Tibial nerve (tissue), 4 donors: ENCODE measurements around the gene SPDYE1. TPM values are rescaled to one million over a fixed set of nuclear protein-coding genes. Genes with fewer than 3 reads are reported as not detected.
"Not testable (repeated sequence)": the region's sequence is repeated elsewhere in the genome, so short reads cannot be mapped to it uniquely, and the experiment has no call there.

Experiments used
- DNase-seq, 2 donors: peaks; one replicate each; pipeline ENCODE4 v3.0.0-alpha.2; 2019; ENCODE audit warnings: low spot score in 2 of 2
- H3K27ac ChIP-seq, 4 donors: fragments of 200-600 bp; sonication (generic) in 3 of 4; one replicate each; pipeline ENCODE4 v1.5.1; 2017 to 2019; ENCODE audit warnings: mild to moderate bottlenecking in 1 of 4
- H3K27me3 ChIP-seq, 2 donors: fragments of 200-600 bp; sonication (generic) in 1 of 2; one replicate each; pipeline versions ENCODE4 v1.5.1 to v1.6.0; 2017 to 2019
- H3K36me3 ChIP-seq, 3 donors: fragments of 200-600 bp; sonication (generic); one replicate each; pipeline ENCODE4 v1.5.1; 2018 to 2019
- H3K4me1 ChIP-seq, 4 donors: fragments of 200-600 bp; sonication (generic) in 3 of 4; one replicate each; pipeline ENCODE4 v1.5.1; 2017 to 2019
- H3K4me3 ChIP-seq, 4 donors: fragments of 200-600 bp; sonication (generic) in 3 of 4; one replicate each; pipeline ENCODE4 v1.5.1; 2017 to 2019; ENCODE audit warnings: mild to moderate bottlenecking in 1 of 4, moderate library complexity in 1 of 4
- H3K9me3 ChIP-seq, 4 donors: fragments of 200-600 bp; sonication (generic) in 3 of 4; one replicate each; pipeline ENCODE4 v1.5.1; 2017 to 2019
- CTCF ChIP-seq, 5 experiments: fragments of 200-600 bp in 3 of 5; fragments of 450-650 bp in 2 of 5; sonication (generic) in 3 of 5; IDR thresholded peaks; one replicate each; pipeline ENCODE4 v1.5.1; 2016 to 2019; ENCODE audit warnings: antibody characterized with exemption in 5 of 5, mild to moderate bottlenecking in 3 of 5, moderate library complexity in 2 of 5
- EP300 ChIP-seq, 2 donors: sonication (generic); formaldehyde crosslinking; IDR thresholded peaks; one replicate each; pipeline ENCODE4 v1.6.1; 2017; ENCODE audit warnings: antibody characterized with exemption in 2 of 2, mild to moderate bottlenecking in 1 of 2
- POLR2A ChIP-seq, 2 donors: fragments of 450-650 bp; IDR thresholded peaks; one replicate each; pipeline ENCODE4 v1.6.1; 2017; ENCODE audit warnings: antibody characterized with exemption in 2 of 2, mild to moderate bottlenecking in 2 of 2, moderate library complexity in 2 of 2
- WGBS, 2 donors: methylation state at CpG; one replicate each; pipeline ENCODE4 v1.1.5; 2018; 5-methylcytosine and 5-hydroxymethylcytosine counted together
- total RNA-seq, 4 donors: library from RNA; depleted of rRNA; stranded (reverse); fragments of >200 nt; gene quantifications; one replicate each; pipeline ENCODE4 v1.1.0, GENCODE V29; 2016

Gene SPDYE1
- total RNA-seq, 4 donors from 2014 or later, result not detected

- H3K4me1 ChIP-seq, DNase-seq, H3K36me3 ChIP-seq, H3K4me3 ChIP-seq, H3K27me3 ChIP-seq, H3K9me3 ChIP-seq: not testable (repeated sequence)
- 69% methylated on average over 8 of the region's 12 CpGs; no CpG with 5 or more reads in 1 of the 2 donors for WGBS, 2 donors
- peak overlapping the region in 1 of 4 donors; percentile 47 for H3K27ac ChIP-seq
Observed at GRCh38 chr7:44038553-44038952, 40.9 kb downstream of the SPDYE1 start.

GRCh38 chr7:44038961-44039558 lies 41.4 kb downstream of the SPDYE1 start:
- TF ChIP-seq POLR2A (IDR thresholded peaks at IDR 0.05), result peak in 1 of 2 donors; percentile 22
- TF ChIP-seq EP300 (IDR thresholded peaks at IDR 0.05), result peak in 1 of 2 donors; percentile 31
- not testable (repeated sequence) for H3K27me3 ChIP-seq, H3K9me3 ChIP-seq, H3K36me3 ChIP-seq
- peak overlapping the region; percentile 27 to 50 (median 33) for H3K4me3 ChIP-seq
- WGBS, 2 donors, result 0 to 2% methylated on average over 4 to 15 of the region's 26 CpGs
- peak; percentile 88 to 89 for DNase-seq
- H3K4me1 ChIP-seq, result peaks cover 0 to 11% (median 4%) of the 10 kb centered on the region in 4 donors
- peak overlapping the region; percentile 74 to 88 (median 87) for H3K27ac ChIP-seq

GRCh38 chr7:44039800-44040492 lies 42.2 kb downstream of the SPDYE1 start:
- 4 to 8% methylated on average over 4 to 9 of the region's 40 CpGs for WGBS, 2 donors
- H3K36me3 ChIP-seq, DNase-seq, H3K27me3 ChIP-seq, H3K9me3 ChIP-seq: not testable (repeated sequence)
- H3K4me1 ChIP-seq, result peaks cover 0 to 13% (median 4%) of the 10 kb centered on the region in 4 donors
- peak overlapping the region; percentile 11 to 46 (median 34) for H3K4me3 ChIP-seq
- H3K27ac ChIP-seq, result peak overlapping the region in 2 of 4 donors; percentile 65 to 76

- H3K27me3 ChIP-seq, H3K36me3 ChIP-seq, DNase-seq, H3K9me3 ChIP-seq: not testable (repeated sequence)
- peak in 3 of 5 experiments; percentile 10 to 28 (median 22) for TF ChIP-seq CTCF (IDR thresholded peaks at IDR 0.05)
- Histone ChIP-seq H3K4me1 (peaks cover 0 to 18% (median 6%) of the 10 kb centered on the region in 4 donors), H3K27ac (peak overlapping the region in 3 of 4 donors; percentile 1 to 65 (median 64)), H3K4me3 (peak overlapping the region; percentile 11 to 46 (median 34))
- 1 to 8% methylated on average over 20 of the region's 46 CpGs for WGBS, 2 donors
Observed at GRCh38 chr7:44040493-44040891, 42.8 kb downstream of the SPDYE1 start.

GRCh38 chr7:44042221-44042620 lies 44.5 kb downstream of the SPDYE1 start:
- peaks cover 0 to 35% (median 18%) of the 10 kb centered on the region in 4 donors for H3K4me1 ChIP-seq
- WGBS, 2 donors, result 89 to 92% methylated on average over 2 of the region's 2 CpGs
- H3K36me3 ChIP-seq, result peaks cover 0 to 7% (median 0%) of the 10 kb centered on the region in 3 donors
- TF ChIP-seq POLR2A (IDR thresholded peaks at IDR 0.05) (no peak), EP300 (IDR thresholded peaks at IDR 0.05) (no peak), CTCF (IDR thresholded peaks at IDR 0.05) (no peak)
- H3K9me3 ChIP-seq, result no peaks in the 10 kb centered on the region
- DNase-seq, result no peak
- H3K27ac ChIP-seq, result no peak overlapping the region
- no peak overlapping the region for H3K4me3 ChIP-seq
- no peaks in the 10 kb centered on the region for H3K27me3 ChIP-seq

GRCh38 chr7:44043902-44044301 lies 46.2 kb downstream of the SPDYE1 start:
- Histone ChIP-seq H3K27me3 (no peaks in the 10 kb centered on the region), H3K36me3 (peaks cover 0 to 10% (median 0%) of the 10 kb centered on the region in 3 donors), H3K27ac (peak overlapping the region; percentile 70 to 93 (median 89)), H3K4me1 (peaks cover 0 to 45% (median 20%) of the 10 kb centered on the region in 4 donors), H3K4me3 (peak overlapping the region; percentile 74 to 98 (median 85)), H3K9me3 (no peaks in the 10 kb centered on the region)
- no peak for DNase-seq
- 20 to 30% methylated on average over 8 of the region's 8 CpGs for WGBS, 2 donors
- TF ChIP-seq CTCF (IDR thresholded peaks at IDR 0.05), result no peak
